Retinal pigment epithelial cell (primary cell): ENCODE data around the gene TCF7.

ENCODE experiments used
- DNase-seq: peaks from one replicate; pipeline ENCODE4 v3.0.0-alpha.2; 2010; ENCODE audit warnings: low read depth
- H3K4me3 ChIP-seq: 2 replicates; pipeline ENCODE4 v1.5.1; 2011; ENCODE audit warnings: mild to moderate bottlenecking, low read length, control low read depth, moderate library complexity
- CTCF ChIP-seq: conservative IDR thresholded peaks from 2 replicates; pipeline ENCODE4 v1.5.1; 2011; ENCODE audit warnings: low read depth, low read length, control low read depth, inconsistent platforms

TCF7 gene

GRCh38 chr5:134113902-134114875 is at the start of gene TCF7:
Gene TCF7 (plus strand): TSS chr5:134114681. CDS start chr5:134114907, 226 bp downstream.
- no peak for DNase-seq
- TF ChIP-seq CTCF: no peak
- peak within 1 kb of the TSS; percentile 72 for H3K4me3 ChIP-seq

DNA sequence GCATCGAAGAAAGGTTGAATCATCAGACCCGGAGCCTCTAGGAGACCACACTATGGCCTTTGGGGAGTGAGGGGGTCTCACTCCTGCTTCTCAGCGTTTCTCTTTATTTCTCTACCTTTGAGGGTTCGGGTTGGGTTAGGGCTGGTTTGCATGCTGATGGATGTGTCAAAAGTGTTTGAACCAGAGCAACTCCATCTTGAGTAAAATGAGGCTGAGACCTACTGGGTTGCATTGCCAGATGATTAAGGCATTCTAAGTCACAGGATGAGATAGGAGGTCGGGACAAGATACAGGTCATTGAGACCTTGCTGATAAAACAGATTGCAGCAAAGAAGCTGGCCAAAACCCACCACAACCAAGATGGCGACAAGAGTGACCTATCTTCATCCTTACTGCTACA is 44.9 kb upstream of the TCF7 start:
- H3K4me3 ChIP-seq: no peak overlapping the region
- no peak for TF ChIP-seq CTCF
- DNase-seq: no peak

DNA sequence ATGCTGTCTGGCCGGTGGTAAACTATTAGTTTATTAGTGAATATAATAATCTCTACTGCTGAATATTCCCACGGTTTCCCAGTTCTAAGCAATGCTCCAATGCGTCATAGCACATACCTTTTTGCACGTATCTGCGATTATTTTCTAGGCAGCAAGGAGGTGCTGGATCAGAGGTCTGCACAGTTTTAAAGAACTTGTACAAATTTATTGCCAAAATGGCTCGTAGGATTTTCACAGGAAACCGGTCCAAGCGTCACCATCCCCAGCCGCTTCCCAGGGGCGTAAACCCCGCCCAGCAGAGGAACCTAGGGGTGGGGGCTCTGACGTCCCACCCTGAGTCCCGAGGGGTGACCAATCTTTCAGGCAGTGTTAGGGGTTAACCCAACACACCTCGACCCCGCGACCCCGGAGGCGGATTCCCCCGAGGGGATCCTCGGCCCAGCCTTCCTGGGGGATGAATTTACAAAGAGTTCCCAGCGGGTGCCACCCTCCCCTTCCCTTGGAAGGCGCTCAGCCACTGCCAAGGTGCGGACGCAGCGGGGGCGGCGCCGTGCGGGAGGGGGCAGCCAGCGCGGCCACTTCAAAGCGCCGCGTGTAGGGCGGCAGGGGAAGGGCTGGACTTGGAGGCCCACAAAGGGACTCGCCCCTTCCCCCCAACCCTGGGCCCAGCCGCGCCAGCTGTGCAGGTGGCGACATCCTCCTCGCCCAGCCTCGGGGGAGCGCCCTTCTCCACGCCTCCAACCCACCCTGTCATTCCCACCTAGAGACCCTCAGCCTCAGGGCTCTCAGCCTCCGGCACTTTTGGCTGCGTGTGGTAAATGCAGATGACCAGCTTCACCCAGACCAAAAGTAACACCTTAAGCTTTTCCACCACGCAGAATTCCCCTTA is 43.5 kb upstream of the TCF7 start:
- DNase-seq: peak; percentile 69
- H3K4me3 ChIP-seq: peak overlapping the region; percentile 59
- peak; percentile 33 for TF ChIP-seq CTCF

DNA sequence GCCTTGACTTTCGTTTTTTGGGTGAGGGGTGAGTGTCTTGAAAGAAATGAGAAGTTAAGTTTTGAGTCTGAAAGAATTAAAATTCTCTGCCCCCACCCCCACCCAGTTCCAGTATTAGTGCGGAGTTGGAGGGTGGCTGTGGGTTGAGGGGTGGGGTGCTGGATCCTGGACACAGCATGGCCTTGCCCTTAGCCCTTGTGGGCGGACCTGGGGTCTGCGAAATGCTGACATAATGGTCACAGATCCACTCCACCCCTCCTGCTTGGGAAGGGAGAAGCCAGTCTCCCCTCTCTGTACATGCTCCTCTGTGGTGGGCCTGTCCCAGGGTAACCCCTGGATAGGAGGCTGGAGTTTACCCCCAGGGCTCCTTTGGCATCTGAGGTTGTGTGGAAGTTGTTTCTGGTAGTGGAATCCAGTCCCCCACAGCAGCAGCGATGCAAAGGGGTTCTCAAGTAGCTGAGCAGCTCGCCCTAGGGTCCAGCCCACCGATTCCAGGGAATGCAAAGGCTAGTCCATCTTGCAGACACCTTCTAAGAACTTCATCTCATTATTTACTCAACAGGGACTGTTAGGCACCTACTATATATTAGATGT is 42.8 kb upstream of the TCF7 start:
- TF ChIP-seq CTCF: no peak
- H3K4me3 ChIP-seq: peak overlapping the region; percentile 59
- no peak for DNase-seq

- no peak for DNase-seq
Observed at GRCh38 chr5:134072471-134073210, 41.8 kb upstream of the TCF7 start.

More at GRCh38 chr5:134072471-134073210, 41.8 kb upstream of the TCF7 start:
- no peak overlapping the region for H3K4me3 ChIP-seq
- no peak for TF ChIP-seq CTCF
